Measurements from ENCODE around the gene KNCN.

DNA sequence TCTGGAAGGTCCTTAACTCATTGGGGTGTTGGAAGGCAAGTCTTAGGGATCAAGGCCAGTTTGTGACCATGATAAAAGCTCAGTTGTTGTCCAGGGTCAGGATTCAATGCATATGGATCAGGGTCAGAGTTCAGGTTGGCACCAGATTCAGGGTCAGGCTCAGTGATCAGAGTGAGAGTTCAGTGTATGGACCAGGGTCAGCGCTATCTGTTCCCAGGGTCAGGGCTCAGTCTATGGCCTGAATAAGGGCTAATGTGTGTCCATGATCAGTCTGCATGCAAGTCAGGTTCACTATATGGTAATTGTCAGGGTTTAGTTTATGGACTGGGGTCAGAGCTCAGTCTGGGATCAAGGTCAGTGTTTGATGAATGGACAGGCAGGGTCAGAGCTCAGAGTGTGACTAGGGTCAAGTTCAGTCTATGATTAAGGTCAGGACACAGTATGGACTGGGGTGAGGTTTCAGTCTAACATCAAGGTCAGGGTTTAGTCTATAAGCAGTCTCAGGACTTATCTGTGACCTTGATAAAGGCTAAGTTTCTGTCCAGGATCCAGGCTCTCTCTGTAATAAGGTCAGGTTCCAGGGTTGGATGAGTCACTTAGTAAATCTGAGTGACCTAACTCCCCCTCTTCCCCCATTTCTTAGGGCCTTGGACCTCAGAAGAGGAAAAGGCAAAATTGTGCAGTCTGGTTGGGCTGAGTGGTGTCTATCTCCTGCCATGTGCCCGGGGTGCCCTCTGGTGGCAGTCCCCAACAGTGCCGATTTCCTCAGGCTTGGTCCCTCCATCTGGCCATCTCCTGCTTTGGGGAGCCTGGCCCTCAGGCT is 23.8 kb downstream of the KNCN start:
- TF ChIP-seq, protein P1, sequence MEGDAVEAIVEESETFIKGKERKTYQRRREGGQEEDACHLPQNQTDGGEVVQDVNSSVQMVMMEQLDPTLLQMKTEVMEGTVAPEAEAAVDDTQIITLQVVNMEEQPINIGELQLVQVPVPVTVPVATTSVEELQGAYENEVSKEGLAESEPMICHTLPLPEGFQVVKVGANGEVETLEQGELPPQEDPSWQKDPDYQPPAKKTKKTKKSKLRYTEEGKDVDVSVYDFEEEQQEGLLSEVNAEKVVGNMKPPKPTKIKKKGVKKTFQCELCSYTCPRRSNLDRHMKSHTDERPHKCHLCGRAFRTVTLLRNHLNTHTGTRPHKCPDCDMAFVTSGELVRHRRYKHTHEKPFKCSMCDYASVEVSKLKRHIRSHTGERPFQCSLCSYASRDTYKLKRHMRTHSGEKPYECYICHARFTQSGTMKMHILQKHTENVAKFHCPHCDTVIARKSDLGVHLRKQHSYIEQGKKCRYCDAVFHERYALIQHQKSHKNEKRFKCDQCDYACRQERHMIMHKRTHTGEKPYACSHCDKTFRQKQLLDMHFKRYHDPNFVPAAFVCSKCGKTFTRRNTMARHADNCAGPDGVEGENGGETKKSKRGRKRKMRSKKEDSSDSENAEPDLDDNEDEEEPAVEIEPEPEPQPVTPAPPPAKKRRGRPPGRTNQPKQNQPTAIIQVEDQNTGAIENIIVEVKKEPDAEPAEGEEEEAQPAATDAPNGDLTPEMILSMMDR (IDR thresholded peaks at IDR 0.05) = peak; percentile 77 to 88 (median 83)
- TF ChIP-seq POLR2A (IDR thresholded peaks at IDR 0.05) = no peak

Measured in testis (tissue), 2 donors.